Measurements from ENCODE around the gene CACNG5. TPM values are rescaled to one million over a fixed set of nuclear protein-coding genes. Genes with fewer than 3 reads are reported as not detected.

CACNG5 gene
- total RNA-seq, 1 donor from 2014 or later, result not detected

DNA sequence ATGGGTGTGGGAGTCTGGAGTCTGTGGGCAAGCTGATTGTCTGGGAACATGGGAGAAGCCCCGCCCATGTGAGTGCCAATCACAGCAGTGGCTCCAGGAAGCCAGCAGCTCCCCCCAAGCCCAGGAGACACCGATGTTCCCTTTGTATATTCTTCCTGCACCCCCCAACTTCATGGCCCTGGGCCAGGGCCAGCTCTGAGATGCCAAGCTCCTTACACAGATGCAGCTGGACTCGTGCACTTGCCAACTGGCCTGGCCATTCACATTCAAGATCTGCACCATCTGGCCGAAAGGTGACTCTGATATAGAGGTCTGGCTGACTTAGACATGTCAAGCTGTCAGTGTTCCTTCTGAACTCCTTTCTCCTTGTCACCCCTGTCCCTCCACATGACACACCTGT is 50.5 kb downstream of the CACNG5 start:
- Mint-ChIP-seq H3K36me3 (ENCODE audit: low read depth, unreplicated experiment) (no peaks in the 10 kb centered on the region), H3K27ac (ENCODE audit: unreplicated experiment) (no peak overlapping the region), H3K4me1 (ENCODE audit: low read depth, unreplicated experiment) (no peaks in the 10 kb centered on the region), H3K27me3 (ENCODE audit: low read depth, unreplicated experiment) (peaks cover 16% of the 10 kb centered on the region), H3K4me3 (ENCODE audit: unreplicated experiment) (no peak overlapping the region), H3K9me3 (ENCODE audit: unreplicated experiment) (peaks cover 15% of the 10 kb centered on the region)
- H4K20me1 ChIP-seq (ENCODE audit: insufficient read depth, low read length), result no peaks in the 10 kb centered on the region
- DNase-seq (ENCODE audit: low read depth) (no peak), FAIRE-seq (no peak)
- no peak overlapping the region for H2AFZ ChIP-seq (ENCODE audit: low read depth, low read length)
- no peaks in the 10 kb centered on the region for H3K27me3 ChIP-seq (ENCODE audit: insufficient read depth, low read length)
- H3K27ac ChIP-seq (ENCODE audit: low read depth, low read length), result no peak overlapping the region
- TF ChIP-seq EZH2 (IDR thresholded peaks at IDR 0.05; ENCODE audit: insufficient read depth, low read length), result no peak
- TF ChIP-seq CTCF (IDR thresholded peaks at IDR 0.05; ENCODE audit: insufficient read depth, low read depth, low read length), result no peak
- H3K36me3 ChIP-seq (ENCODE audit: insufficient read depth, low read length), result no peaks in the 10 kb centered on the region
- no peak overlapping the region for H3K9ac ChIP-seq (ENCODE audit: low read length)
- no peak overlapping the region for H3K4me3 ChIP-seq (ENCODE audit: insufficient read depth, low read depth, low read length)
- H3K4me1 ChIP-seq (ENCODE audit: insufficient read depth, low read length), result no peaks in the 10 kb centered on the region
- no peaks in the 10 kb centered on the region for H3K9me3 ChIP-seq (ENCODE audit: insufficient read depth, low read depth, low read length)
- no peaks in the 10 kb centered on the region for H3K79me2 ChIP-seq (ENCODE audit: insufficient read depth, low read length)
- no peak overlapping the region for H3K4me2 ChIP-seq (ENCODE audit: low read length)

GRCh38 chr17:66889480-66890230 is 54.7 kb downstream of the CACNG5 start:
- Histone ChIP-seq H3K27me3 (ENCODE audit: insufficient read depth, low read length) (no peaks in the 10 kb centered on the region), H2AFZ (ENCODE audit: low read depth, low read length) (no peak overlapping the region), H3K36me3 (ENCODE audit: insufficient read depth, low read length) (no peaks in the 10 kb centered on the region), H3K27ac (ENCODE audit: low read depth, low read length) (no peak overlapping the region), H3K9me3 (ENCODE audit: insufficient read depth, low read depth, low read length) (no peaks in the 10 kb centered on the region), H4K20me1 (ENCODE audit: insufficient read depth, low read length) (no peaks in the 10 kb centered on the region), H3K79me2 (ENCODE audit: insufficient read depth, low read length) (no peaks in the 10 kb centered on the region), H3K4me1 (ENCODE audit: insufficient read depth, low read length) (no peaks in the 10 kb centered on the region), H3K4me3 (ENCODE audit: insufficient read depth, low read depth, low read length) (no peak overlapping the region), H3K9ac (ENCODE audit: low read length) (no peak overlapping the region), H3K4me2 (ENCODE audit: low read length) (no peak overlapping the region)
- Mint-ChIP-seq H3K36me3 (ENCODE audit: low read depth, unreplicated experiment) (no peaks in the 10 kb centered on the region), H3K27ac (ENCODE audit: unreplicated experiment) (no peak overlapping the region), H3K4me1 (ENCODE audit: low read depth, unreplicated experiment) (no peaks in the 10 kb centered on the region), H3K27me3 (ENCODE audit: low read depth, unreplicated experiment) (peaks cover 30% of the 10 kb centered on the region), H3K4me3 (ENCODE audit: unreplicated experiment) (no peak overlapping the region), H3K9me3 (ENCODE audit: unreplicated experiment) (peaks cover 1% of the 10 kb centered on the region)
- no peak for FAIRE-seq
- TF ChIP-seq EZH2 (IDR thresholded peaks at IDR 0.05; ENCODE audit: insufficient read depth, low read length), result no peak
- no peak for TF ChIP-seq CTCF (IDR thresholded peaks at IDR 0.05; ENCODE audit: insufficient read depth, low read depth, low read length)
- no peak for DNase-seq (ENCODE audit: low read depth)

- no peaks in the 10 kb centered on the region for H3K79me2 ChIP-seq (ENCODE audit: insufficient read depth, low read length)
- Mint-ChIP-seq H3K4me1 (ENCODE audit: low read depth, unreplicated experiment) (no peaks in the 10 kb centered on the region), H3K36me3 (ENCODE audit: low read depth, unreplicated experiment) (no peaks in the 10 kb centered on the region), H3K27ac (ENCODE audit: unreplicated experiment) (no peak overlapping the region), H3K27me3 (ENCODE audit: low read depth, unreplicated experiment) (peaks cover 32% of the 10 kb centered on the region), H3K9me3 (ENCODE audit: unreplicated experiment) (peaks cover 6% of the 10 kb centered on the region), H3K4me3 (ENCODE audit: unreplicated experiment) (no peak overlapping the region)
- TF ChIP-seq CTCF (IDR thresholded peaks at IDR 0.05; ENCODE audit: insufficient read depth, low read depth, low read length) (no peak), EZH2 (IDR thresholded peaks at IDR 0.05; ENCODE audit: insufficient read depth, low read length) (no peak)
- H3K27ac ChIP-seq (ENCODE audit: low read depth, low read length), result no peak overlapping the region
- H3K4me3 ChIP-seq (ENCODE audit: insufficient read depth, low read depth, low read length), result no peak overlapping the region
- DNase-seq (ENCODE audit: low read depth), result no peak
- no peak overlapping the region for H3K9ac ChIP-seq (ENCODE audit: low read length)
- no peaks in the 10 kb centered on the region for H3K9me3 ChIP-seq (ENCODE audit: insufficient read depth, low read depth, low read length)
- no peak for FAIRE-seq
- H3K4me1 ChIP-seq (ENCODE audit: insufficient read depth, low read length), result no peaks in the 10 kb centered on the region
- H2AFZ ChIP-seq (ENCODE audit: low read depth, low read length), result no peak overlapping the region
- no peaks in the 10 kb centered on the region for H3K36me3 ChIP-seq (ENCODE audit: insufficient read depth, low read length)
- H3K27me3 ChIP-seq (ENCODE audit: insufficient read depth, low read length), result no peaks in the 10 kb centered on the region
- H3K4me2 ChIP-seq (ENCODE audit: low read length), result no peak overlapping the region
- no peaks in the 10 kb centered on the region for H4K20me1 ChIP-seq (ENCODE audit: insufficient read depth, low read length)
Measured at GRCh38 chr17:66892246-66892645, 57.3 kb downstream of the CACNG5 start.

Data from astrocyte (in vitro differentiated cells and primary cell).